Ishikawa (cell line): ENCODE data around the gene CSTF3.

Source experiments
- CEBPB ChIP-seq: IDR thresholded peaks from 2 replicates; pipeline ENCODE4 v1.6.1; 2012
- CREB1 ChIP-seq: IDR thresholded peaks from 2 replicates; pipeline ENCODE4 v1.6.1; 2012; ENCODE audit warnings: low read depth
- EGR1 ChIP-seq: IDR thresholded peaks from 2 replicates; pipeline ENCODE4 v1.6.1; 2012
- EP300 ChIP-seq: IDR thresholded peaks from 2 replicates; pipeline ENCODE4 v1.6.1; 2012; ENCODE audit warnings: borderline replicate concordance
- FOXM1 ChIP-seq: IDR thresholded peaks from 2 replicates; pipeline ENCODE4 v1.6.1; 2012; ENCODE audit warnings: low read depth, borderline replicate concordance
- NFIC ChIP-seq: IDR thresholded peaks from 2 replicates; pipeline ENCODE4 v1.6.1; 2012
- RAD21 ChIP-seq: IDR thresholded peaks from 2 replicates; pipeline ENCODE4 v1.6.1; 2012; ENCODE audit warnings: low read depth
- TAF1 ChIP-seq: IDR thresholded peaks from 2 replicates; pipeline ENCODE4 v1.6.1; 2012; ENCODE audit warnings: low read depth, mild to moderate bottlenecking
- TCF12 ChIP-seq: IDR thresholded peaks from 2 replicates; pipeline ENCODE4 v1.6.1; 2012; ENCODE audit warnings: low read depth
- TEAD4 ChIP-seq: IDR thresholded peaks from 2 replicates; pipeline ENCODE4 v1.6.1; 2012
- USF1 ChIP-seq: IDR thresholded peaks from 2 replicates; pipeline ENCODE4 v1.6.1; 2012
- YY1 ChIP-seq: IDR thresholded peaks from 2 replicates; pipeline ENCODE4 v1.6.1; 2012; ENCODE audit warnings: low read depth
- ZBTB7A ChIP-seq: IDR thresholded peaks from 2 replicates; pipeline ENCODE4 v1.6.1; 2012; ENCODE audit warnings: low read depth
- TF ChIP-seq, protein P1 (sequence below): IDR thresholded peaks from 2 replicates; pipeline ENCODE4 v1.6.1; 2012
- TF ChIP-seq, protein P2 (sequence below): IDR thresholded peaks from 2 replicates; pipeline ENCODE4 v1.6.1; 2012; ENCODE audit warnings: low read depth, mild to moderate bottlenecking

CSTF3 gene

DNA sequence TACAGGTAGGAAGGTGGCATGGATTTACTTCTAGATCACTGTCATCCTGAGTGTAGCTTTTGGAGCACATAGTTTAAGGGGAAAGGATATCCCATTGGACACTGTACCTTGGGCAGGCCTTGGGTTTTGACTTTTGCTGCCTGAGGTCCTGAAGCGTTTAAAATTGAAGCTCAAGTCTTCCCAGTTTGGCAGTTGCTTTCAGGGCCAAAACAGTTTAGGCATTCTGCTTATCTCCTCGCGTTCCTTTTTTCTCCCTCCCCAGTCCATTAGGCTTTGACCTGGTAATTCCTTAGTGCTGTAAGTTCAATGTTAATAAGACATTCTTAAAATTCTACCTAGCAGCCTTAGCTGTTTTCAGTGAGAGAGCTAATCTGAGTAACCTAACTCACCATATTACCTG lies 35.7 kb downstream of the CSTF3 start:
- TF ChIP-seq USF1 = no peak
- TF ChIP-seq NFIC = no peak
- no peak for TF ChIP-seq TCF12
- TF ChIP-seq, protein P1, sequence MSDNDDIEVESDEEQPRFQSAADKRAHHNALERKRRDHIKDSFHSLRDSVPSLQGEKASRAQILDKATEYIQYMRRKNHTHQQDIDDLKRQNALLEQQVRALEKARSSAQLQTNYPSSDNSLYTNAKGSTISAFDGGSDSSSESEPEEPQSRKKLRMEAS = no peak
- TF ChIP-seq CREB1 = no peak
- no peak for TF ChIP-seq EGR1
- TF ChIP-seq ZBTB7A = no peak
- TF ChIP-seq TEAD4 = no peak
- no peak for TF ChIP-seq TAF1
- TF ChIP-seq YY1 = no peak
- TF ChIP-seq FOXM1 = no peak
- TF ChIP-seq RAD21 = no peak
- no peak for TF ChIP-seq EP300
- TF ChIP-seq, protein P2, sequence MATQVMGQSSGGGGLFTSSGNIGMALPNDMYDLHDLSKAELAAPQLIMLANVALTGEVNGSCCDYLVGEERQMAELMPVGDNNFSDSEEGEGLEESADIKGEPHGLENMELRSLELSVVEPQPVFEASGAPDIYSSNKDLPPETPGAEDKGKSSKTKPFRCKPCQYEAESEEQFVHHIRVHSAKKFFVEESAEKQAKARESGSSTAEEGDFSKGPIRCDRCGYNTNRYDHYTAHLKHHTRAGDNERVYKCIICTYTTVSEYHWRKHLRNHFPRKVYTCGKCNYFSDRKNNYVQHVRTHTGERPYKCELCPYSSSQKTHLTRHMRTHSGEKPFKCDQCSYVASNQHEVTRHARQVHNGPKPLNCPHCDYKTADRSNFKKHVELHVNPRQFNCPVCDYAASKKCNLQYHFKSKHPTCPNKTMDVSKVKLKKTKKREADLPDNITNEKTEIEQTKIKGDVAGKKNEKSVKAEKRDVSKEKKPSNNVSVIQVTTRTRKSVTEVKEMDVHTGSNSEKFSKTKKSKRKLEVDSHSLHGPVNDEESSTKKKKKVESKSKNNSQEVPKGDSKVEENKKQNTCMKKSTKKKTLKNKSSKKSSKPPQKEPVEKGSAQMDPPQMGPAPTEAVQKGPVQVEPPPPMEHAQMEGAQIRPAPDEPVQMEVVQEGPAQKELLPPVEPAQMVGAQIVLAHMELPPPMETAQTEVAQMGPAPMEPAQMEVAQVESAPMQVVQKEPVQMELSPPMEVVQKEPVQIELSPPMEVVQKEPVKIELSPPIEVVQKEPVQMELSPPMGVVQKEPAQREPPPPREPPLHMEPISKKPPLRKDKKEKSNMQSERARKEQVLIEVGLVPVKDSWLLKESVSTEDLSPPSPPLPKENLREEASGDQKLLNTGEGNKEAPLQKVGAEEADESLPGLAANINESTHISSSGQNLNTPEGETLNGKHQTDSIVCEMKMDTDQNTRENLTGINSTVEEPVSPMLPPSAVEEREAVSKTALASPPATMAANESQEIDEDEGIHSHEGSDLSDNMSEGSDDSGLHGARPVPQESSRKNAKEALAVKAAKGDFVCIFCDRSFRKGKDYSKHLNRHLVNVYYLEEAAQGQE = no peak
- no peak for TF ChIP-seq CEBPB

DNA sequence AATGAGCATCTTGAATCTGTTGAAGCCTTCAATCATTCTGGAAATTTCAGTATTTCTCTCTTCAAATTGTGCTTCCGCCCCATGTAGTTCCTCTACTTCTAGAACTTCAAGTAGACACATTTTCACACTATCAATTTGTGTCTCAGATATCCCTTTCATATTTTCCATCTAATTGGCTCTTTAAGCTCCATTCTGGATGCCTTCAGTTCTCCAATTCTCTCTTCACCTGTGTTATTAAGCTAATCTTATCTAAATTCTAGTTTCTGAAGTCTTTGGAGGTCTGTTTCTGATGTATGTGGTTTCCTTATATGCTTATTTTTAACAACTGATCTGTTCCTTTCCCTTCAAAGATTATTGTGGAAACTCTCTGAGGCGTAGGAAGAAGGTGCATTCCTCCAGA lies 36.3 kb downstream of the CSTF3 start:
- TF ChIP-seq TEAD4 (no peak), ZBTB7A (no peak), EGR1 (no peak), CREB1 (no peak), NFIC (no peak), YY1 (no peak), TCF12 (no peak), TAF1 (no peak), USF1 (no peak), CEBPB (no peak), RAD21 (no peak), FOXM1 (no peak), EP300 (no peak)
- TF ChIP-seq, protein P2 = no peak
- TF ChIP-seq, protein P1 = no peak

DNA sequence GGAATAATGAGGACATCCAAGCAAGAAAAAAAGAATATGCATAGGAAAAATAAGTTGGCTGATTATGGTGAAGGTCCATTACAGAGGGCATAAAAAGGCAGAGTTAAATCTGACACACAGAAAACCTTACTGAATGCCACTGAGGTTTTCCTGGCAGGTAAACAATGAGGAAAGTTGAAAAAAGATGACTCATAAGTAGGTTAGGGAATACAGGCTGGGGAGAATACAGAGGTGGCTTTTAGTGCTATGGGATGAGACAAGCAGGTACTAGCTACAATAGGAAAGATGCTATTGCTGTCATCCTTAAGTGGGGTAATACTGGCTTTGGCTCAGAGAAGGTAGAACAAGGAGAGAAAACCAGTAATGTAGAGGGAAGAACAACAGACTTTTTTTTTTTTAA lies 44.7 kb downstream of the CSTF3 start:
- TF ChIP-seq EGR1 (no peak), NFIC (no peak), TCF12 (no peak), TAF1 (no peak), CEBPB (no peak), ZBTB7A (no peak), RAD21 (no peak), USF1 (no peak), YY1 (no peak), TEAD4 (no peak), FOXM1 (no peak)
- TF ChIP-seq, protein P2 = no peak

- TF ChIP-seq NFIC (no peak), EP300 (no peak), USF1 (no peak), YY1 (no peak), CREB1 (no peak), ZBTB7A (no peak), TAF1 (no peak), RAD21 (no peak), TCF12 (no peak), CEBPB (no peak), FOXM1 (no peak), TEAD4 (no peak), EGR1 (no peak)
- TF ChIP-seq, protein P2 = no peak
- TF ChIP-seq, protein P1 = no peak
Measured at GRCh38 chr11:33110083-33110482, 51.2 kb downstream of the CSTF3 start.
